NCI-H460 (cell line): Measurements from ENCODE around the gene NHERF2. TPM values are rescaled to one million over a fixed set of nuclear protein-coding genes. Genes with fewer than 3 reads are reported as not detected.
"Not testable (repeated sequence)": the region's sequence is repeated elsewhere in the genome, so short reads cannot be mapped to it uniquely, and the experiment has no call there.

Source experiments
- DNase-seq: peaks from one replicate; pipeline ENCODE4 v3.0.0-alpha.2; 2016; ENCODE audit warnings: low read depth; ENCODE audit errors: extremely low read depth
- total RNA-seq: library from RNA; depleted of rRNA; stranded (reverse); fragments of >200 nt; shearing (Covaris generic); gene quantifications from 2 replicates; pipeline ENCODE4 v1.2.3, GENCODE V29; 2014

NHERF2 gene
- total RNA-seq, 1 experiment from 2014 or later: 11.1 TPM

- DNase-seq: no peak
Measured at GRCh38 chr16:2004795-2005517, 21.7 kb upstream of the NHERF2 start.

- DNase-seq: peak; percentile 77
Measured at GRCh38 chr16:2005646-2006045, 21.1 kb upstream of the NHERF2 start.

GRCh38 chr16:2006317-2006716 is 20.4 kb upstream of the NHERF2 start:
- no peak for DNase-seq

- no peak for DNase-seq
Measured at GRCh38 chr16:2007081-2007836, 19.4 kb upstream of the NHERF2 start.

GRCh38 chr16:2008009-2008526 is 18.6 kb upstream of the NHERF2 start:
- DNase-seq: no peak

- no peak for DNase-seq
Measured at GRCh38 chr16:2008631-2009163, 18.0 kb upstream of the NHERF2 start.

- no peak for DNase-seq
Measured at GRCh38 chr16:2009164-2009711, 17.5 kb upstream of the NHERF2 start.

DNA sequence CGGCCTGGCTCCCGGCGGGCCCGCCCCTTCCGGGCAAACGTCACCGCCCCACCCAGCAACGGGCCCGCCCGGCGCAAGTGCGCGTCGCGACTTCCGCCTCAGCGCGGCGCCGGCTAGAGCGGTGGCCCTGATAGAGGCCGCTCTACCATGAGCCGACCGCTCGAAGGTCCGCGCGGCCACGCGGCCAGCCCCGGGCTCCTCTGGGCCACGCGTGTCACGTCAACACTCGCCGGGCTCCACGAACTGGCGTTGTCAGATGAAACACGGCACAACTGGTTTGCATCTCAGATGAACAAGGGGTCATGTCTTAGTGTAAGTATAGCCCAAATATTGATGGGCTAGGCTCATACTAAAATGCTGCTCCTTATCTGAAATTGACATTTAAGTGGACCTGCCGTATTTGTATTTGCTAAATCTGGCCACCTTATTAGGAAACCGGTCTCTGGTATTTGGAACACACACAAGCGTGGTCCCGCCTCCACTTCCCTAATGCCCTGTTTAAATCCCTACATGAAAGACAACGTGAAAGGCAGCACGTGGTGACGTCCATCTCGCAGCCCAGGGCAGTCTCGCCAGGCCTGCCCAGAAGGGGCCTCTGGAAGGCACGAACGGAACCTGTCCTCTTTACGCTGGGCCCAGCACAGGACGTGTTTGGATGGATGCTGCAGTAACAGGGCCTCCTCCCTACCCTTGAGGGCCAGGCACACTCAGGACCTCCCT is 16.8 kb upstream of the NHERF2 start, which contains the start of gene ZNF598:
Gene ZNF598, minus strand, starts transcription at position 31 of the 720 bp plus-strand sequence.
- peak; percentile 79 for DNase-seq

- not testable (repeated sequence) for DNase-seq
Measured at GRCh38 chr16:2011726-2012125, 15.0 kb upstream of the NHERF2 start.

GRCh38 chr16:2013527-2013926 is 13.2 kb upstream of the NHERF2 start:
- no peak for DNase-seq

GRCh38 chr16:2015117-2015946 is 11.4 kb upstream of the NHERF2 start:
- peak; percentile 96 for DNase-seq

GRCh38 chr16:2015947-2016208 is 10.8 kb upstream of the NHERF2 start:
- no peak for DNase-seq

- DNase-seq: no peak
Measured at GRCh38 chr16:2016407-2016922, 10.2 kb upstream of the NHERF2 start.

GRCh38 chr16:2019518-2019920 is 7.2 kb upstream of the NHERF2 start, which contains the start of gene NPW:
Gene NPW (plus strand): TSS chr16:2019785.
- no peak for DNase-seq

GRCh38 chr16:2019921-2020831 is 6.5 kb upstream of the NHERF2 start:
- no peak for DNase-seq

- no peak for DNase-seq
Measured at GRCh38 chr16:2022723-2023091, 4.0 kb upstream of the NHERF2 start.

- DNase-seq: peak; percentile 89
Measured at GRCh38 chr16:2023092-2024031, 3.3 kb upstream of the NHERF2 start.

DNA sequence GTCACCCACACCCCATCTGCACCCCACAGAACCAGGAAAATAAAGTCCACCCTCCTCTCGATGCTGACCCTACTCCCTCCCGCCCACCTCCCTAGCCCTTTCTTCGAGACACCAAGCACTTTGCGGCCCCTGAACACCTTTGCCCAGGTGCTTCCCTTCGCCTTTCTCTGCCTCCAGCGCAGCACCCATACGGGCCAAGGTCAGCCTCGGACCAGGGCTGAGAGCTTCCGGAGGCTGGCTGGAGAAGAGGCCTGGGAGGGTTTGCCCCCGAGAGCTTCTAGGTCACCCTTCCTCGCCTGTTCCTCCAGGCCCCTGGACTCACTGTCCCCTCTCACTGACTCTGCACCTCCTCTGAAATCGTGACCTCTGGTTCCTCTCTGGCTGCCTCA is 2.7 kb upstream of the NHERF2 start:
- no peak for DNase-seq
